ENCODE measurements around the gene CFAP97.

The CFAP97 gene

GRCh38 chr4:185144601-185145240 lies 59.1 kb downstream of the CFAP97 start:
- no peaks in the 10 kb centered on the region for H3K9me3 Mint-ChIP-seq
- peaks cover 13% of the 10 kb centered on the region for H3K4me1 Mint-ChIP-seq (ENCODE audit: low read depth)
- peaks cover 5% of the 10 kb centered on the region for H3K27me3 Mint-ChIP-seq
- H3K4me3 Mint-ChIP-seq, result no peak overlapping the region
- H3K27ac Mint-ChIP-seq, result no peak overlapping the region
- peaks cover 4% of the 10 kb centered on the region for H3K36me3 Mint-ChIP-seq (ENCODE audit: low read depth)

GRCh38 chr4:185143601-185143969 lies 60.2 kb downstream of the CFAP97 start:
- H3K27me3 Mint-ChIP-seq, result peaks cover 5% of the 10 kb centered on the region
- peaks cover 13% of the 10 kb centered on the region for H3K4me1 Mint-ChIP-seq (ENCODE audit: low read depth)
- H3K27ac Mint-ChIP-seq, result peak overlapping the region; percentile 45
- no peaks in the 10 kb centered on the region for H3K9me3 Mint-ChIP-seq
- H3K4me3 Mint-ChIP-seq, result peak overlapping the region; percentile 83
- no peaks in the 10 kb centered on the region for H3K36me3 Mint-ChIP-seq (ENCODE audit: low read depth)

GRCh38 chr4:185142912-185143600 lies 60.7 kb downstream of the CFAP97 start, which contains the start of gene SLC25A4:
Gene SLC25A4 (plus strand): TSS chr4:185143266. CDS start chr4:185143373, 107 bp downstream.
- H3K36me3 Mint-ChIP-seq (ENCODE audit: low read depth), result no peaks in the 10 kb centered on the region
- no peaks in the 10 kb centered on the region for H3K9me3 Mint-ChIP-seq
- peaks cover 5% of the 10 kb centered on the region for H3K27me3 Mint-ChIP-seq
- H3K27ac Mint-ChIP-seq, result peak within 1 kb of the TSS; percentile 45
- peaks cover 13% of the 10 kb centered on the region for H3K4me1 Mint-ChIP-seq (ENCODE audit: low read depth)
- peak within 1 kb of the TSS; percentile 83 for H3K4me3 Mint-ChIP-seq

GRCh38 chr4:185142564-185142911 lies 61.3 kb downstream of the CFAP97 start:
- Mint-ChIP-seq H3K9me3 (no peaks in the 10 kb centered on the region), H3K36me3 (ENCODE audit: low read depth) (no peaks in the 10 kb centered on the region), H3K27ac (peak overlapping the region; percentile 3), H3K4me3 (peak overlapping the region; percentile 76), H3K4me1 (ENCODE audit: low read depth) (peaks cover 13% of the 10 kb centered on the region), H3K27me3 (peaks cover 8% of the 10 kb centered on the region)

GRCh38 chr4:185141777-185142176 lies 62.0 kb downstream of the CFAP97 start:
- Mint-ChIP-seq H3K9me3 (no peaks in the 10 kb centered on the region), H3K27me3 (peaks cover 9% of the 10 kb centered on the region), H3K27ac (no peak overlapping the region), H3K4me3 (no peak overlapping the region), H3K4me1 (ENCODE audit: low read depth) (peaks cover 13% of the 10 kb centered on the region), H3K36me3 (ENCODE audit: low read depth) (no peaks in the 10 kb centered on the region)

- Mint-ChIP-seq H3K4me1 (ENCODE audit: low read depth) (peaks cover 13% of the 10 kb centered on the region), H3K4me3 (no peak overlapping the region), H3K27ac (no peak overlapping the region), H3K27me3 (peaks cover 14% of the 10 kb centered on the region), H3K36me3 (ENCODE audit: low read depth) (no peaks in the 10 kb centered on the region), H3K9me3 (no peaks in the 10 kb centered on the region)
Observed at GRCh38 chr4:185139736-185140135, 64.1 kb downstream of the CFAP97 start.

- Mint-ChIP-seq H3K27ac (no peak overlapping the region), H3K36me3 (ENCODE audit: low read depth) (no peaks in the 10 kb centered on the region), H3K27me3 (peaks cover 16% of the 10 kb centered on the region), H3K4me1 (ENCODE audit: low read depth) (peaks cover 5% of the 10 kb centered on the region), H3K9me3 (no peaks in the 10 kb centered on the region), H3K4me3 (no peak overlapping the region)
Observed at GRCh38 chr4:185138161-185138560, 65.6 kb downstream of the CFAP97 start.

- H3K9me3 Mint-ChIP-seq, result no peaks in the 10 kb centered on the region
- no peak overlapping the region for H3K4me3 Mint-ChIP-seq
- H3K4me1 Mint-ChIP-seq (ENCODE audit: low read depth), result peaks cover 1% of the 10 kb centered on the region
- no peaks in the 10 kb centered on the region for H3K36me3 Mint-ChIP-seq (ENCODE audit: low read depth)
- no peak overlapping the region for H3K27ac Mint-ChIP-seq
- peaks cover 16% of the 10 kb centered on the region for H3K27me3 Mint-ChIP-seq
Observed at GRCh38 chr4:185137233-185137925, 66.4 kb downstream of the CFAP97 start.

- Mint-ChIP-seq H3K27me3 (peaks cover 29% of the 10 kb centered on the region), H3K4me3 (no peak overlapping the region), H3K4me1 (ENCODE audit: low read depth) (no peaks in the 10 kb centered on the region), H3K36me3 (ENCODE audit: low read depth) (no peaks in the 10 kb centered on the region), H3K9me3 (no peaks in the 10 kb centered on the region), H3K27ac (no peak overlapping the region)
Observed at GRCh38 chr4:185134307-185134869, 69.4 kb downstream of the CFAP97 start.

GRCh38 chr4:185128272-185129119 lies 75.3 kb downstream of the CFAP97 start:
- peaks cover 9% of the 10 kb centered on the region for H3K4me1 Mint-ChIP-seq (ENCODE audit: low read depth)
- peak overlapping the region; percentile 66 for H3K4me3 Mint-ChIP-seq
- no peaks in the 10 kb centered on the region for H3K36me3 Mint-ChIP-seq (ENCODE audit: low read depth)
- H3K27me3 Mint-ChIP-seq, result peaks cover 34% of the 10 kb centered on the region
- no peaks in the 10 kb centered on the region for H3K9me3 Mint-ChIP-seq
- H3K27ac Mint-ChIP-seq, result no peak overlapping the region

- Mint-ChIP-seq H3K27me3 (peaks cover 46% of the 10 kb centered on the region), H3K36me3 (ENCODE audit: low read depth) (no peaks in the 10 kb centered on the region), H3K4me1 (ENCODE audit: low read depth) (peaks cover 9% of the 10 kb centered on the region), H3K9me3 (no peaks in the 10 kb centered on the region), H3K27ac (no peak overlapping the region), H3K4me3 (peak overlapping the region; percentile 66)
Observed at GRCh38 chr4:185127021-185127925, 76.5 kb downstream of the CFAP97 start.

- Mint-ChIP-seq H3K36me3 (ENCODE audit: low read depth) (no peaks in the 10 kb centered on the region), H3K27me3 (peaks cover 34% of the 10 kb centered on the region), H3K4me3 (no peak overlapping the region), H3K27ac (no peak overlapping the region), H3K4me1 (ENCODE audit: low read depth) (peaks cover 7% of the 10 kb centered on the region), H3K9me3 (no peaks in the 10 kb centered on the region)
Observed at GRCh38 chr4:185124006-185124405, 79.8 kb downstream of the CFAP97 start.

GRCh38 chr4:185122681-185123345 lies 81.0 kb downstream of the CFAP97 start:
- Mint-ChIP-seq H3K4me3 (no peak overlapping the region), H3K9me3 (no peaks in the 10 kb centered on the region), H3K27me3 (peaks cover 31% of the 10 kb centered on the region), H3K36me3 (ENCODE audit: low read depth) (no peaks in the 10 kb centered on the region), H3K4me1 (ENCODE audit: low read depth) (peaks cover 3% of the 10 kb centered on the region), H3K27ac (no peak overlapping the region)
